ENCODE data around the gene PML.

GRCh38 chr15:73981761-73982221, 12.7 kb upstream of the PML start:
- no peak for TF ChIP-seq CTCF (IDR thresholded peaks at IDR 0.05; ENCODE audit: insufficient read depth, low read length)
- TF ChIP-seq POLR2AphosphoS5 (IDR thresholded peaks at IDR 0.05; ENCODE audit: low read depth), result no peak
- TF ChIP-seq REST (IDR thresholded peaks at IDR 0.05; ENCODE audit: insufficient replicate concordance, low read depth), result no peak
- no peak for TF ChIP-seq SPI1 (IDR thresholded peaks at IDR 0.05; ENCODE audit: borderline replicate concordance, low read depth)
